CD4-positive, alpha-beta T cell treated with Interferon gamma for 1 hour (primary cell): ENCODE measurements around the gene TCEANC.
"Not testable (repeated sequence)": the region's sequence is repeated elsewhere in the genome, so short reads cannot be mapped to it uniquely, and the experiment has no call there.

ENCODE experiments used
- DNase-seq: peaks from one replicate; pipeline ENCODE4 v3.0.0-alpha.2; 2020

Gene TCEANC

GRCh38 chrX:13658602-13659001, 5.7 kb downstream of the TCEANC start:
- DNase-seq = no peak

- DNase-seq = no peak
Measured at GRCh38 chrX:13659063-13659462, 6.1 kb downstream of the TCEANC start.

DNA sequence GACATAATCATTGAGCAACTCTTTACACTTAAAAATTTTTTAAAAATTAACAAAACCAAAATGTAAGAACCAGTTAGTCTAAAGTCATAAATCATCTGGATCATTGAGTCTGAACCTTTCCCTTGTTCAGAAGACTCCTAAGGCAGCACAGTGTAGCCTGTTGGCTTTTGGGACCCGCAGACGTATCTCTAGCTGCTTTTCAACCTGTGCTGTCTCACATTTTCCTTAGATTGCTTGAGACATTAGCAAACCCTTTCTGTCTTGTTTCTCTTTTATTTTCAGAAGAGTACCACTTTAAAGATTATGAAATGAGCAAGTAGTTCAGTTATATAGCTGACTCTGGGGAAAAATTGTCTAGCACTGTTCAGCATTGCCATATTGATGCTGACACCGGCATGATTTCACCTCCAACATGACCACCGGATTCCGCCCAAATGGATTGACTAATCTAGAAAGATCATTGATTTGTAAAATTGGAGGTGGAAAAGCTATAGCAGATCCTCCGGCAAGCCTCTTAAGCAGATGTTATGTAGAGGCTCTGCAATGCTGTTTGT, 8.9 kb downstream of the TCEANC start:
- no peak for DNase-seq

GRCh38 chrX:13662355-13662791, 9.4 kb downstream of the TCEANC start:
- DNase-seq = no peak

DNA sequence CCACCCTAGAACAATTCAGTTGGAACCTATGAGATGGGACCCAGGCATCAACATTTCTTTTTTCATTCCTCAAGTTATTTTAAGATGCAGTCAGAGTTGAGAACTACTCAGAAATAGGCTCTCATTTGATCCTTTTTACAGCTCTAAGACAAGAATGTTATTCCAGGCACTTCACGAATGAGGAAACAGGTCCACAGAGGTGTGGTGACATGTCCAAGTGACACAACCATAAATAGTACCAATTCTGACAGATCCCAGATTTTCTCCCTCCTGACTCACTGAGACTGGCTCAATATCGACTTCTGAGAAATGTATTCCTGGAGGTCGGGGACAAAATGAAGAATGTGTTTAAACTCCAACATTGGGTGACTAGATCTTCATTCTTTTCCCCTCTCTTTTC, 11.1 kb downstream of the TCEANC start:
- no peak for DNase-seq

DNA sequence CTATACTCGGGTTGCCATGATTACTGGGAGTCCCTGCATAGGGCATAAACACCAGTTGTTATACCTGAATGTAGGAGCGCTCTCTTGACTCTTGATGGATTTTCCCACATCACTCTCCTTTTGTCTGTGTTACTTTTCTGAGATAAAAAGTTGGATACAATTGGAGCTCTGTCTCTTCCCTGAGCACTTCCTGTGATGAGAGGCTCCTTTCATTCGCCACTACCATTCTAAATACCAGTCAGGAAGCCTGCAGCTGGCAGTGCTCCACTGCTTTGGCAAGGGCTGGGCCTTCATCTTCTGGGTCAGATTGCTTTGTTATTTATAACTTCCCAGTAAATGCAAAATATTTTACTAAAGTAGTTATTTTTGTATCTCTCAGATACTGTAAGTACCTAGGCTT, 13.9 kb downstream of the TCEANC start:
- DNase-seq = no peak

- DNase-seq = no peak
Measured at GRCh38 chrX:13667919-13668318, 15.0 kb downstream of the TCEANC start.

GRCh38 chrX:13669246-13669737, 16.4 kb downstream of the TCEANC start:
- DNase-seq = peak; percentile 43

- DNase-seq = not testable (repeated sequence)
Measured at GRCh38 chrX:13669755-13670154, 16.8 kb downstream of the TCEANC start.

DNA sequence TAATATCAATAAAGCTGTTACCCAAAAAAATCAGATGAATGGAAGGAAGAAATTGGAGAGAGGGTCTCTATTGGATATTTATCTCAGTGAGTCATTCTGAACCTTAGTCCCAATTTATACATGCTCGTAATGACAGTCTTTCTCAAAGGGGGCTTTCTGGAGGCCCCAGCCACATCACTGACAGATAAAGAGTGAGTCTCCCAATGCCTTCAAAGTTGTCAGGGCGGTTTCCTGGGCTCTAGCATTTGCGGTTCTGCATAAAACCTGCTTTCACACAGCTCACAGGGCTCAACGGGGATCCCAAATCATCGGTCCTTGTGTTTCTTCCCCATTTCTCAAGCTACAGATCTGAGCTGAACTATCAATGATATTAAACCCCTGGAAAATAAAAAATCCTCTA, 17.3 kb downstream of the TCEANC start:
- DNase-seq = no peak

DNA sequence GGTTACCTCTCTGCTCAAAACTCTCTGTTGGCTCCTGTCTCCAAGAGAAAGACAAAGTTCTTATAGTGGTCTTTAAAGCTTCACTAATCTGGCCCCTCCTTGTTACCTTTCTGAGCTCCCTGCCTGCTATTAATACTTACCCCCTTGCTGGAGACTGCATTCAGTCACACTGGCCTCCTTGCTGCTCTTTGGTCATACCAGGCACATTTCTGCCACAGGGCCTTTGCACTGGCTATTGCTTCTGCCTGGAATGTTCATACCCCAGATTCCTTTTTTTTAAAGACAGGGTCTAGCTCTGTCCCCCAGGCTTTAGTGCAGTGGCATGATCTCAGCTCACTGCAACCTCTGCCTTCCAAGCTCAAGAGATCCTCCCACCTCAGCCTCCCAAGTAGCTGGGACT, 20.1 kb downstream of the TCEANC start:
- DNase-seq = no peak

GRCh38 chrX:13676885-13677284, 23.9 kb downstream of the TCEANC start:
- DNase-seq = no peak

DNA sequence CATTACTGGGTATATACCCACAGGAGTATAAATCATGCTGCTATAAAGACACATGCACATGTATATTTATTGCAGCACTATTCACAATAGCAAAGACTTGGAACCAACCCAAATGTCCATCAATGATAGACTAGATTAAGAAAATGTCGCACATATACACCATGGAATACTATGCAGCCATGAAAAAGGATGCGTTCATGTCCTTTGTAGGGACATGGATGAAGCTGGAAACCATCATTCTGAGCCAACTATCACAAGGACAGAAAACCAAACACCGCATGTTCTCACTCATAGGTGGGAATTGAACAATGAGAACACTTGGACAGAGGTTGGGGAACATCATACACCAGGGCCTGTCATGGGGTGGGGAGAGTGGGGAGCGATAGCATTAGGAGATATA, 26.8 kb downstream of the TCEANC start:
- DNase-seq = not testable (repeated sequence)

GRCh38 chrX:13681595-13681994, 28.7 kb downstream of the TCEANC start:
- no peak for DNase-seq

DNA sequence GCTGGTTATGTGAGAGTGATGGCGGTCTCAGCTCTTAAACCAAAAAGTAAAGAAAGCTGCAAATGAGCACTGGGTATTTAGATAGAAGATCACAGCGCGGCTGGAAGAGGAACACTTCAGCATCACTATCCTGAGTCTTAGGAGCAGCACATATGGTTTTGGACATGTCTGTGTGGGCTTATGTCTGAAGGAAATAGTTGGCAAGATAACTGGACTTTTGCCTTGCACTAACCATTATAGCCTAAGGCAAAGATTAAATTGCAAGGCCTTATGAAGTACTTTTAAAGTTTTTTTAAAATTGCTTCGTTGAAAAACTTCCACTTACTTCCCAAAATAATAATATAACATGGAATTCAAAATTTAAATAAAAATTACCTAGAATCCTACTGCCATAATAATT, 31.4 kb downstream of the TCEANC start:
- no peak for DNase-seq

DNA sequence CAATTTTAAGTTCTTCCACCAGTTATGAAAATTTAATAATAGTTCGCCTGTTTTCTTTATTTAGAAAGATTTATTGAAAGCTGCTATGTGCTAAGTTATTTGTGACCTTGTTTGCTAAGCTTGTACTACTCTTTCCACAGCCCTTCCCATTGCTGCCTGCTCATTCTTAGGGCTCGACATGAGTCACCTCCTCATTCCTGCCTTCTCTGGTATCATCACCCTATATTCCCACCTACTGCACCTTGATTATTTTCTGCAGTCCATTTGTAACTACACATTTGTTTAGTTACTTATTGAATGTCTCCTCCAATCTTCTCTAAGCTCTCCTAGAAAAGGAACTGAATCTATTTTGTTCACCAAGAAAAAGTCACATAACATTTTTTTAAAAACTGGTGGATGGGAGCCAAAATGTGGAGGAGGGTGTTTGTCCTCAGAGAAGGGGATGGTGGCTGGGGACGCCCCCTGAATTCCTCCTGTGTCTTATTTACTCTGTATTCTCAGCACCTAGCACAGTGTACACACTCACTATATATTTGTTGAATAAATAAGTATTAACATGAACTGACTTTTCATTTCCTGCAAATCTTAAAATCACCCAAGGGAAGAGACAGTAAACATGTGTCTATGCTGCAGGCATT, 32.3 kb downstream of the TCEANC start:
- no peak for DNase-seq

DNA sequence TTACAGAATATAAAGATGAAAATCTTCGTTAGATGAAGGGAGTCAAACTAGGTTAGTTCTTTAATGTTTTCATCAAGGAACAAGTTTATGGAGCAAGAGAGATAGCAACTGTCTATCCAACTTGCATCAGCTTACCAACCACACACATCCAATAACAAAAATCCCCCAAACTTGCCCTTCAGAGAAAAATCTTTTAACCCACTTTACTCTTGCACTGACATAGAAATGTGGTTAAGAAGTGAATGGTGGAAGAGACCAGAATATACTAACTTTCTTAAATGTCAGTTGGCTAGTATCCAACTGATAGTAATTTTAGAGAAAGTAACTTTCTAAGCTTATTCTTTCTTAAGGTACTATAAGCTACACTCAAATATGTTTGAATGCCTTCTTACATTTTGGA, 34.3 kb downstream of the TCEANC start:
- DNase-seq = no peak

GRCh38 chrX:13688384-13688957, 35.5 kb downstream of the TCEANC start:
- DNase-seq = no peak

DNA sequence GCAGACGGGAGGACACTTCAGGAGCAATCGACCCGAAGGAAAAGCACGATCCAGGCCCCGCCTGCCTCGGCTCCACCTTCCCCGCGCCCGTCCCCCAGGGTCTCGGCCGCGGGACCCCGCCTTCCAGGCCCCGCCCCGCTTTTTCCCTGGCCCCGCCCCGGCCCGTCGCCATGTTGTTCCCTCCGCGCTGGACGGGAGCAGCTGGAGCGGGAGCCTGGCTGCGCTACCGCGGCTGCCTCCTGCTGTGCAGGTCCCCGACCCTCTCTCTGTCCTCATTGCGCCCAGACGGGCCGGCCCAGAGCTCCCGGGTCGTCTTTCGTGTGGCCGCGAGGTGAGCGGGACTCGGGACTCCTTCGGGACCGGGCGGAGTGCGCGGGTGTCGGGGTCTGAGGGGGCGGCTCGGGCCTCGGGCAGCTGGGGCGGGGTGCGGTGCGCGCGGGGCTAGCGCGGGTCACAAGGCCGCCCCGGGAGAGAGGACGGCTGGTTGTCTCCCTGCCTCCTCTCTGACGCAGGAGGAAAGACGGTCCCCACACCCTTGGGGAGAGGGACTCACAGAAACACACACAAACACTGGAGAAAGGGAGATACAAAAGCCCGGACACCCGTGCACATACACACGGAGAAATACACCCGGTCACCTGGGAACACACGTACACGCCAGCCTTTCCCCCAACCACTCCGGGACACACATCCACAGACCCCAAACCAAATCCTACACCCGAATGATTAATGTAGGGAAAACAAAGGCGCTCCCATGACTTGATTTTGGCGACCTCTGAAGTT, 36.2 kb downstream of the TCEANC start, which contains the start of gene RAB9A:
TSS of gene RAB9A (plus strand) at position 171 of the 783 bp plus-strand sequence. CDS start 19,619 bp downstream, outside the sequence.
- peak; percentile 75 for DNase-seq

DNA sequence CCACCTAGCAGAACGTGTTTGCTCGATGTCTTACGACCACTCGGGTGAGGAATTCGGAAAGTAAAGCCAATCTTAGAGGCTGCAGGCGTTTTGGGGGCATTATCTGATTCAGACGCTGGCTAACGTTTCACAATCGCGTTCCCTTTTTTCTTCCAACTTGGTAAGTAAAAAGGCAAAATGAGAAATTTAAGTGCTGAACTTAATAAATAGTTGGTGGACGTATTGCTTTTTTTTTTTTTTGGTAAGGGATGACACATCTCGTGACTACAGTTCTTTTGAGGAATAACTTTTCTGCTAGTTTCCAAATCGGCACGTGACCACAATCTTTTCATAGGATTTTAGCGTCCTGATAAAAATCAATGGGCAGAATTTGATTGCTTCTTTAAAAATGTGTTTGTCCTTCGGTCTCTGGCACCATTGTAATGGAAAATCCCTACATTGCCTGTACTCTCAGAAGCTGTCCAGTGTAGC, 36.8 kb downstream of the TCEANC start:
- no peak for DNase-seq

DNA sequence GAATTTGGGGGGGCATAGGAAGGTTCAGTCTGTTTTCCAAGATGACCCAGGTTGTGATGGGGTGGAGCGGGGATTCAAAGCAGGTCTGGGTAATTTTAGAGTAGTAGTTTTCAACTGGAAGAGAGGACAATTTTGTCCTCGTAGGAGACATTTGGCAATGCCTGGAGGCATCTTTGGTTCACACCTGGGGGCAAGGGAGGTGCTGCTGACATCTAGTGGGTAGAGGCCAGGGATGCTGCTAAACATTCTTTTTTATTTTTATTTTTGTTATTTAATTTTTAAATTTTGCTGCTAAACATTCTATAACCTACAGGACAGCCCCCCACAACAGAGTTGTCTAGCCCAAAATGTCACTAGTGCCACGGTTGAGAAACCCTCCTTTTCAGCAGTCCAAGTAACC, 37.9 kb downstream of the TCEANC start:
- peak; percentile 23 for DNase-seq

GRCh38 chrX:13691841-13692371, 39.0 kb downstream of the TCEANC start:
- DNase-seq = peak; percentile 13

DNA sequence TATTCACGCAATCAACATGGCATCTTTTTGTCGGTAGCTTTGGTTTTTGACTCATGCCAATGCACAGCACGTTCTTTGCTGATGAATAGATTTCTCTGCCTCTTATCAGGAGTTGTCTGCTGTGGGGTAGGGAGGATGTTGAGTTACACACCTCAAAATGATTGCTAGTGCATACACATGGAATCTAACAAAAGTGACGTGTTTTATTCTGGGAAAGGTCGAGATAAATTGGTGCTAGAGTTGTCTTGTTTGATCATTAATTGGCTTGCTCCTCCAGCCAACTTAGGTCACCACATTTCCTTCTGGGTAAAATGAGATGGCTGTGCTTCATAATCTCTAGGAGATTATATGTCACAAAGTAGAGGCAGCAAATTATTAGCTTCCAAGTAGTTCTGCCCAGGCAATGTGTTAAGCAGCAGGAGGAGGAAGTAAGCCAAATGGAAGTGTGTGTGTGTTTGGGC, 39.9 kb downstream of the TCEANC start:
- DNase-seq = no peak
